ENCODE results near the gene GSE1. TPM values are rescaled to one million over a fixed set of nuclear protein-coding genes. Genes with fewer than 3 reads are reported as not detected.

Gene GSE1
- total RNA-seq, 1 experiment from 2014 or later: 90.2 TPM

- Histone ChIP-seq H3K4me1 (ENCODE audit: control insufficient read depth in 1 of 2, insufficient read depth in 2 of 2, low read length in 2 of 2) (peaks cover 5 to 17% of the 10 kb centered on the region in 2 experiments; a peak in 3 of 4 replicates), H3K79me2 (ENCODE audit: insufficient read depth, low read length) (peaks cover 19% of the 10 kb centered on the region), H2AFZ (ENCODE audit: low read depth, low read length, poor library complexity, severe bottlenecking) (no peak overlapping the region), H3K9me2 (ENCODE audit: insufficient read depth) (no peaks in the 10 kb centered on the region), H3K27me3 (ENCODE audit: insufficient read depth, low read length) (no peaks in the 10 kb centered on the region), H3K9me3 (ENCODE audit: control insufficient read depth in 1 of 2, insufficient read depth in 1 of 2, low read depth in 1 of 2, low read length in 2 of 2) (no peaks in the 10 kb centered on the region), H3K36me3 (ENCODE audit: control insufficient read depth in 1 of 2, insufficient read depth in 2 of 2, low read length in 2 of 2) (peaks cover 0 to 3% of the 10 kb centered on the region in 2 experiments; a peak in 2 of 4 replicates), H3K4me2 (ENCODE audit: low read length) (no peak overlapping the region), H3K9ac (ENCODE audit: low read length) (no peak overlapping the region), H3K4me3 (replicated peaks in 1 of 2; ENCODE audit: low read depth in 1 of 2, low read length in 2 of 2) (no peak overlapping the region), H4K20me1 (ENCODE audit: insufficient read depth) (no peaks in the 10 kb centered on the region), H3K27ac (ENCODE audit: low read depth, low read length) (no peak overlapping the region; the same call in 1 of the 2 replicates)
- no TSS peak for BruUV-seq (replicated peaks)
- ChIA-PET POLR2A (no interaction called here), CTCF (interaction anchor here (0.8 kb wide), 1 partner anchor 20 kb away, joined by 4 read pairs; no protein-coding TSS in a partner anchor), RAD21 (ENCODE audit: low non-redundant PET in 1 of 2, low total read pairs in 2 of 2, uncharacterized antibody in 2 of 2, unreplicated experiment in 2 of 2) (no interaction called here)
- ATAC-seq (no peak), DNase-seq (ENCODE audit: low read depth, low spot score) (no peak)
- no peak for TF ChIP-seq YY1 (IDR thresholded peaks at IDR 0.05; ENCODE audit: extremely low read depth, insufficient replicate concordance, low read depth, low read length)
- TF ChIP-seq, protein P1, sequence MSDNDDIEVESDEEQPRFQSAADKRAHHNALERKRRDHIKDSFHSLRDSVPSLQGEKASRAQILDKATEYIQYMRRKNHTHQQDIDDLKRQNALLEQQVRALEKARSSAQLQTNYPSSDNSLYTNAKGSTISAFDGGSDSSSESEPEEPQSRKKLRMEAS (IDR thresholded peaks at IDR 0.05): no peak
- TF ChIP-seq ELF1 (IDR thresholded peaks at IDR 0.05; ENCODE audit: borderline replicate concordance, low read depth): no peak
- TF ChIP-seq TCF7L2 (IDR thresholded peaks at IDR 0.05; ENCODE audit: borderline replicate concordance, extremely low read depth, insufficient read depth, insufficient read length): no peak
- TF ChIP-seq RAD21 (IDR thresholded peaks at IDR 0.05; ENCODE audit: low read depth): no peak
- intact Hi-C loops (cut with micrococcal nuclease): no loop called here
These were observed 23.2 kb downstream of the GSE1 start for GRCh38 chr16:85636234-85636812.

GRCh38 chr16:85637061-85637807, 24.1 kb downstream of the GSE1 start:
- BruUV-seq (replicated peaks): no TSS peak
- ChIA-PET POLR2A (no interaction called here), CTCF (no interaction called here), RAD21 (ENCODE audit: low non-redundant PET in 1 of 2, low total read pairs in 2 of 2, uncharacterized antibody in 2 of 2, unreplicated experiment in 2 of 2) (no interaction called here)
- DNase-seq (ENCODE audit: low read depth, low spot score): no peak
- no peaks in the 10 kb centered on the region for H3K27me3 ChIP-seq (ENCODE audit: insufficient read depth, low read length)
- intact Hi-C loops (cut with micrococcal nuclease): no loop called here
- peaks cover 11% of the 10 kb centered on the region; the same call in 1 of the 2 replicates for H3K79me2 ChIP-seq (ENCODE audit: insufficient read depth, low read length)
- no peak overlapping the region for H2AFZ ChIP-seq (ENCODE audit: low read depth, low read length, poor library complexity, severe bottlenecking)
- peaks cover 0 to 3% of the 10 kb centered on the region in 2 experiments; a peak in 2 of 4 replicates for H3K36me3 ChIP-seq (ENCODE audit: control insufficient read depth in 1 of 2, insufficient read depth in 2 of 2, low read length in 2 of 2)
- H4K20me1 ChIP-seq (ENCODE audit: insufficient read depth): no peaks in the 10 kb centered on the region
- no peaks in the 10 kb centered on the region for H3K9me2 ChIP-seq (ENCODE audit: insufficient read depth)
- no peak overlapping the region for H3K9ac ChIP-seq (ENCODE audit: low read length)
- H3K27ac ChIP-seq (ENCODE audit: low read depth, low read length): no peak overlapping the region
- ATAC-seq: no peak
- no peak overlapping the region for H3K4me2 ChIP-seq (ENCODE audit: low read length)
- H3K4me3 ChIP-seq (replicated peaks in 1 of 2; ENCODE audit: low read depth in 1 of 2, low read length in 2 of 2): no peak overlapping the region
- no peaks in the 10 kb centered on the region for H3K9me3 ChIP-seq (ENCODE audit: control insufficient read depth in 1 of 2, insufficient read depth in 1 of 2, low read depth in 1 of 2, low read length in 2 of 2)
- peaks cover 5 to 24% of the 10 kb centered on the region in 2 experiments; a peak in 3 of 4 replicates for H3K4me1 ChIP-seq (ENCODE audit: control insufficient read depth in 1 of 2, insufficient read depth in 2 of 2, low read length in 2 of 2)
- TF ChIP-seq JUND (IDR thresholded peaks at IDR 0.05): no peak
- no peak for TF ChIP-seq EGR1 (IDR thresholded peaks at IDR 0.05; ENCODE audit: low read depth)
- no peak for TF ChIP-seq CEBPB (IDR thresholded peaks at IDR 0.05; ENCODE audit: low read depth)
- TF ChIP-seq ZNF274 (IDR thresholded peaks at IDR 0.05; ENCODE audit: low read depth, low read length): no peak
- no peak for TF ChIP-seq SRF (IDR thresholded peaks at IDR 0.05; ENCODE audit: low read depth)
- no peak for TF ChIP-seq EZH2phosphoT487 (IDR thresholded peaks at IDR 0.05; ENCODE audit: borderline replicate concordance)
- TF ChIP-seq, protein P2, sequence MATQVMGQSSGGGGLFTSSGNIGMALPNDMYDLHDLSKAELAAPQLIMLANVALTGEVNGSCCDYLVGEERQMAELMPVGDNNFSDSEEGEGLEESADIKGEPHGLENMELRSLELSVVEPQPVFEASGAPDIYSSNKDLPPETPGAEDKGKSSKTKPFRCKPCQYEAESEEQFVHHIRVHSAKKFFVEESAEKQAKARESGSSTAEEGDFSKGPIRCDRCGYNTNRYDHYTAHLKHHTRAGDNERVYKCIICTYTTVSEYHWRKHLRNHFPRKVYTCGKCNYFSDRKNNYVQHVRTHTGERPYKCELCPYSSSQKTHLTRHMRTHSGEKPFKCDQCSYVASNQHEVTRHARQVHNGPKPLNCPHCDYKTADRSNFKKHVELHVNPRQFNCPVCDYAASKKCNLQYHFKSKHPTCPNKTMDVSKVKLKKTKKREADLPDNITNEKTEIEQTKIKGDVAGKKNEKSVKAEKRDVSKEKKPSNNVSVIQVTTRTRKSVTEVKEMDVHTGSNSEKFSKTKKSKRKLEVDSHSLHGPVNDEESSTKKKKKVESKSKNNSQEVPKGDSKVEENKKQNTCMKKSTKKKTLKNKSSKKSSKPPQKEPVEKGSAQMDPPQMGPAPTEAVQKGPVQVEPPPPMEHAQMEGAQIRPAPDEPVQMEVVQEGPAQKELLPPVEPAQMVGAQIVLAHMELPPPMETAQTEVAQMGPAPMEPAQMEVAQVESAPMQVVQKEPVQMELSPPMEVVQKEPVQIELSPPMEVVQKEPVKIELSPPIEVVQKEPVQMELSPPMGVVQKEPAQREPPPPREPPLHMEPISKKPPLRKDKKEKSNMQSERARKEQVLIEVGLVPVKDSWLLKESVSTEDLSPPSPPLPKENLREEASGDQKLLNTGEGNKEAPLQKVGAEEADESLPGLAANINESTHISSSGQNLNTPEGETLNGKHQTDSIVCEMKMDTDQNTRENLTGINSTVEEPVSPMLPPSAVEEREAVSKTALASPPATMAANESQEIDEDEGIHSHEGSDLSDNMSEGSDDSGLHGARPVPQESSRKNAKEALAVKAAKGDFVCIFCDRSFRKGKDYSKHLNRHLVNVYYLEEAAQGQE (IDR thresholded peaks at IDR 0.05; ENCODE audit: low read depth): no peak
- no peak for TF ChIP-seq FOSL1 (IDR thresholded peaks at IDR 0.05; ENCODE audit: low read depth)
- no peak for TF ChIP-seq TCF7L2 (IDR thresholded peaks at IDR 0.05; ENCODE audit: borderline replicate concordance, extremely low read depth, insufficient read depth, insufficient read length)
- no peak for TF ChIP-seq ATF3 (IDR thresholded peaks at IDR 0.05)
